Activated T-helper 17 cell treated with anti-CD3 and anti-CD28 coated beads, Interleukin-2, amount 50 U/mL, for 72 hours (primary cell): Measurements from ENCODE around the gene NINL. TPM values are rescaled to one million over a fixed set of nuclear protein-coding genes. Genes with fewer than 3 reads are reported as not detected.

Source experiments
- ATAC-seq: fragments of 150-1000 bp; cut with Tn5 transposase; replicated peaks from 2 replicates; pipeline ENCODE4 v1.10.0; 2021; ENCODE audit warnings: mild to moderate bottlenecking, moderate library complexity
- H3K27ac Mint-ChIP-seq: one replicate; pipeline ENCODE4 v1.8.0; 2022; ENCODE audit warnings: mixed read lengths
- H3K27me3 Mint-ChIP-seq: one replicate; pipeline ENCODE4 v1.8.0; 2022; ENCODE audit warnings: mixed read lengths
- H3K36me3 Mint-ChIP-seq: one replicate; pipeline ENCODE4 v1.8.0; 2022; ENCODE audit warnings: low read depth, mild to moderate bottlenecking, mixed read lengths
- H3K4me1 Mint-ChIP-seq: one replicate; pipeline ENCODE4 v1.8.0; 2022; ENCODE audit warnings: mixed read lengths
- H3K4me3 Mint-ChIP-seq: one replicate; pipeline ENCODE4 v1.8.0; 2022; ENCODE audit warnings: mild to moderate bottlenecking, mixed read lengths
- H3K9me3 Mint-ChIP-seq: one replicate; pipeline ENCODE4 v1.8.0; 2022; ENCODE audit warnings: mixed read lengths
- total RNA-seq, 2 donors: library from RNA; stranded (reverse); gene quantifications; one replicate each; pipeline ENCODE4 v1.2.3, GENCODE V29; 2022

Gene NINL
- total RNA-seq, 2 donors from 2014 or later: 1.7 to 4.6 TPM

- Mint-ChIP-seq H3K4me3 (no peak overlapping the region), H3K9me3 (no peaks in the 10 kb centered on the region), H3K4me1 (no peaks in the 10 kb centered on the region), H3K27me3 (no peaks in the 10 kb centered on the region), H3K27ac (no peak overlapping the region), H3K36me3 (no peaks in the 10 kb centered on the region)
- no peak for ATAC-seq
Observed at GRCh38 chr20:25461281-25461650, 124.1 kb downstream of the NINL start.

- Mint-ChIP-seq H3K36me3 (no peaks in the 10 kb centered on the region), H3K27me3 (no peaks in the 10 kb centered on the region), H3K4me3 (no peak overlapping the region), H3K4me1 (no peaks in the 10 kb centered on the region), H3K27ac (no peak overlapping the region), H3K9me3 (no peaks in the 10 kb centered on the region)
- ATAC-seq: no peak
Observed at GRCh38 chr20:25460566-25461280, 124.6 kb downstream of the NINL start.

- no peaks in the 10 kb centered on the region for H3K27me3 Mint-ChIP-seq
- no peak overlapping the region for H3K4me3 Mint-ChIP-seq
- H3K4me1 Mint-ChIP-seq: no peaks in the 10 kb centered on the region
- H3K9me3 Mint-ChIP-seq: no peaks in the 10 kb centered on the region
- H3K36me3 Mint-ChIP-seq: peaks cover 4% of the 10 kb centered on the region
- no peak for ATAC-seq
- H3K27ac Mint-ChIP-seq: no peak overlapping the region
Observed at GRCh38 chr20:25459916-25460535, 125.3 kb downstream of the NINL start.

GRCh38 chr20:25459111-25459830 is 126.1 kb downstream of the NINL start:
- no peak for ATAC-seq
- Mint-ChIP-seq H3K4me3 (no peak overlapping the region), H3K36me3 (peaks cover 4% of the 10 kb centered on the region), H3K9me3 (no peaks in the 10 kb centered on the region), H3K4me1 (no peaks in the 10 kb centered on the region), H3K27ac (no peak overlapping the region), H3K27me3 (no peaks in the 10 kb centered on the region)

GRCh38 chr20:25457886-25458680 is 127.2 kb downstream of the NINL start:
- no peaks in the 10 kb centered on the region for H3K9me3 Mint-ChIP-seq
- no peaks in the 10 kb centered on the region for H3K27me3 Mint-ChIP-seq
- ATAC-seq: no peak
- H3K4me1 Mint-ChIP-seq: no peaks in the 10 kb centered on the region
- peaks cover 4% of the 10 kb centered on the region for H3K36me3 Mint-ChIP-seq
- no peak overlapping the region for H3K27ac Mint-ChIP-seq
- H3K4me3 Mint-ChIP-seq: no peak overlapping the region

- ATAC-seq: no peak
- no peaks in the 10 kb centered on the region for H3K27me3 Mint-ChIP-seq
- H3K4me1 Mint-ChIP-seq: no peaks in the 10 kb centered on the region
Observed at GRCh38 chr20:25454153-25454900, 131.0 kb downstream of the NINL start.

GRCh38 chr20:25453035-25453810 is 132.1 kb downstream of the NINL start:
- Mint-ChIP-seq H3K27ac (no peak overlapping the region), H3K9me3 (no peaks in the 10 kb centered on the region), H3K36me3 (peaks cover 16% of the 10 kb centered on the region)

More at GRCh38 chr20:25454153-25454900, 131.0 kb downstream of the NINL start:
- H3K9me3 Mint-ChIP-seq: no peaks in the 10 kb centered on the region
- peaks cover 5% of the 10 kb centered on the region for H3K36me3 Mint-ChIP-seq
- no peak overlapping the region for H3K27ac Mint-ChIP-seq
- H3K4me3 Mint-ChIP-seq: no peak overlapping the region

GRCh38 chr20:25452333-25452732 is 133.0 kb downstream of the NINL start:
- no peak for ATAC-seq
- no peaks in the 10 kb centered on the region for H3K9me3 Mint-ChIP-seq
- no peaks in the 10 kb centered on the region for H3K27me3 Mint-ChIP-seq
- no peaks in the 10 kb centered on the region for H3K4me1 Mint-ChIP-seq
- H3K27ac Mint-ChIP-seq: no peak overlapping the region
- H3K36me3 Mint-ChIP-seq: peaks cover 21% of the 10 kb centered on the region
- no peak overlapping the region for H3K4me3 Mint-ChIP-seq

More at GRCh38 chr20:25453035-25453810, 132.1 kb downstream of the NINL start:
- Mint-ChIP-seq H3K27me3 (no peaks in the 10 kb centered on the region), H3K4me3 (no peak overlapping the region), H3K4me1 (no peaks in the 10 kb centered on the region)
- no peak for ATAC-seq

- Mint-ChIP-seq H3K4me1 (peaks cover 4% of the 10 kb centered on the region), H3K27ac (no peak overlapping the region), H3K27me3 (no peaks in the 10 kb centered on the region), H3K4me3 (no peak overlapping the region), H3K36me3 (peaks cover 45% of the 10 kb centered on the region), H3K9me3 (no peaks in the 10 kb centered on the region)
- ATAC-seq: no peak
Observed at GRCh38 chr20:25447671-25448070, 137.7 kb downstream of the NINL start.

GRCh38 chr20:25444556-25444955 is 140.8 kb downstream of the NINL start:
- Mint-ChIP-seq H3K36me3 (peaks cover 60% of the 10 kb centered on the region), H3K27ac (no peak overlapping the region), H3K27me3 (no peaks in the 10 kb centered on the region), H3K9me3 (no peaks in the 10 kb centered on the region), H3K4me1 (peaks cover 4% of the 10 kb centered on the region), H3K4me3 (no peak overlapping the region)
- ATAC-seq: no peak

GRCh38 chr20:25439328-25439727 is 146.0 kb downstream of the NINL start:
- H3K36me3 Mint-ChIP-seq: peaks cover 37% of the 10 kb centered on the region
- H3K4me1 Mint-ChIP-seq: no peaks in the 10 kb centered on the region
- no peak overlapping the region for H3K27ac Mint-ChIP-seq
- no peaks in the 10 kb centered on the region for H3K9me3 Mint-ChIP-seq
- no peaks in the 10 kb centered on the region for H3K27me3 Mint-ChIP-seq
- H3K4me3 Mint-ChIP-seq: no peak overlapping the region
- no peak for ATAC-seq

GRCh38 chr20:25437153-25437581 is 148.2 kb downstream of the NINL start:
- Mint-ChIP-seq H3K36me3 (peaks cover 39% of the 10 kb centered on the region), H3K4me3 (no peak overlapping the region), H3K27ac (no peak overlapping the region), H3K27me3 (no peaks in the 10 kb centered on the region), H3K4me1 (no peaks in the 10 kb centered on the region), H3K9me3 (no peaks in the 10 kb centered on the region)
- no peak for ATAC-seq

- Mint-ChIP-seq H3K4me3 (no peak overlapping the region), H3K27ac (no peak overlapping the region), H3K36me3 (peaks cover 49% of the 10 kb centered on the region), H3K9me3 (no peaks in the 10 kb centered on the region), H3K27me3 (no peaks in the 10 kb centered on the region), H3K4me1 (peaks cover 5% of the 10 kb centered on the region)
- ATAC-seq: no peak
Observed at GRCh38 chr20:25424536-25424935, 160.8 kb downstream of the NINL start.
